Body of pancreas (tissue), 4 donors: ENCODE measurements around the gene DNAAF9.

Source experiments
- POLR2A ChIP-seq, 3 donors: fragments of 450-650 bp; IDR thresholded peaks; one replicate each; pipeline ENCODE4 v1.6.1; 2016; ENCODE audit warnings: antibody characterized with exemption in 3 of 3, mild to moderate bottlenecking in 2 of 3
- TF ChIP-seq, protein P1 (sequence below), 7 experiments: fragments of 450-650 bp in 4 of 7; fragments of 200-600 bp in 3 of 7; sonication (generic) in 3 of 7; IDR thresholded peaks; one replicate each; pipeline ENCODE4 v1.5.1; 2016 to 2019; ENCODE audit warnings: antibody characterized with exemption in 7 of 7

DNA sequence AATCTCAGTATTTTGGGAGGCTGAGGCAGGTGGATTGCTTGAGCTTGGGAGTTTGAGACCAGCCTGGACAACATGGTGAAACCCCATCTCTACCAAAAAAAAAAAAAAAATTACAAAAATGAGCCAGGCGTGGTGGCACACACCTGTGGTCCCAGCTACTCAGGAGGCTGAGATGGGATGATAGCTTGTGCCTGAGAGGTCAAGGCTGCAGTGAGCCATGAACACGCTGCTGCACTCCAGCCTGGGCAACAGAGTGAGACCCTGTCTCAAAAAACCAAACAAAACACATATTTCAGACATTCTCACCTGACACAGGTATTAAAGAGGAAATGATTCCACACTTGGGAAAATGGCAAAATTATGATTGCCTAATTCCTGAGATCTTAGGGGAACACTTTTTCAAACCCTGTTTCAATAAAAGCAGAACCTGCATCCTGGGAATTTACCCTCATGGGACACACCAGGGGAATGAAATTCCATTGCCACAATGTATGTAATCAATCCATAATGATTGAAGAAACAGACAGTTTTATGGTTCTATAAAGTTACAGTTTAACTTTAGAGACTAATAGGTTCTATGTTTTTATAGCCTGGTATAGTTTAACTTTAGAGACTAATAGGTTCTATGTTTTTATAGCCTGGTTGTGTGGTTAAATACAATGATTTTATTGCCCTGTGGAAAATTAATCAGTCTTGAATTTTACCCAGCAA is 29.6 kb upstream of the DNAAF9 start:
- TF ChIP-seq, protein P1, sequence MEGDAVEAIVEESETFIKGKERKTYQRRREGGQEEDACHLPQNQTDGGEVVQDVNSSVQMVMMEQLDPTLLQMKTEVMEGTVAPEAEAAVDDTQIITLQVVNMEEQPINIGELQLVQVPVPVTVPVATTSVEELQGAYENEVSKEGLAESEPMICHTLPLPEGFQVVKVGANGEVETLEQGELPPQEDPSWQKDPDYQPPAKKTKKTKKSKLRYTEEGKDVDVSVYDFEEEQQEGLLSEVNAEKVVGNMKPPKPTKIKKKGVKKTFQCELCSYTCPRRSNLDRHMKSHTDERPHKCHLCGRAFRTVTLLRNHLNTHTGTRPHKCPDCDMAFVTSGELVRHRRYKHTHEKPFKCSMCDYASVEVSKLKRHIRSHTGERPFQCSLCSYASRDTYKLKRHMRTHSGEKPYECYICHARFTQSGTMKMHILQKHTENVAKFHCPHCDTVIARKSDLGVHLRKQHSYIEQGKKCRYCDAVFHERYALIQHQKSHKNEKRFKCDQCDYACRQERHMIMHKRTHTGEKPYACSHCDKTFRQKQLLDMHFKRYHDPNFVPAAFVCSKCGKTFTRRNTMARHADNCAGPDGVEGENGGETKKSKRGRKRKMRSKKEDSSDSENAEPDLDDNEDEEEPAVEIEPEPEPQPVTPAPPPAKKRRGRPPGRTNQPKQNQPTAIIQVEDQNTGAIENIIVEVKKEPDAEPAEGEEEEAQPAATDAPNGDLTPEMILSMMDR (IDR thresholded peaks at IDR 0.05) = no peak
- TF ChIP-seq POLR2A (IDR thresholded peaks at IDR 0.05) = no peak
